NK-92 (cell line): ENCODE measurements around the gene MRTFB.

Experiments used
- DNase-seq: peaks from one replicate; lab custom pipeline; 2025; ENCODE audit not compliant: unreplicated experiment; lab: John Stamatoyannopoulos, UW

The MRTFB gene

GRCh38 chr16:14304891-14305460 lies 233.9 kb downstream of the MRTFB start:
- DNase-seq, result no peak

- no peak for DNase-seq
Observed at GRCh38 chr16:14306485-14307058, 235.5 kb downstream of the MRTFB start.

GRCh38 chr16:14307059-14307526 lies 236.0 kb downstream of the MRTFB start:
- DNase-seq, result no peak

- DNase-seq, result no peak
Observed at GRCh38 chr16:14307527-14308367, 236.6 kb downstream of the MRTFB start.

GRCh38 chr16:14308368-14308723 lies 237.2 kb downstream of the MRTFB start:
- no peak for DNase-seq

GRCh38 chr16:14309001-14309886 lies 238.1 kb downstream of the MRTFB start:
- DNase-seq, result no peak

GRCh38 chr16:14309906-14310305 lies 238.8 kb downstream of the MRTFB start:
- DNase-seq, result no peak

- no peak for DNase-seq
Observed at GRCh38 chr16:14310519-14310991, 239.4 kb downstream of the MRTFB start.

- no peak for DNase-seq
Observed at GRCh38 chr16:14314116-14314515, 243.0 kb downstream of the MRTFB start.

- DNase-seq, result no peak
Observed at GRCh38 chr16:14315683-14316320, 244.7 kb downstream of the MRTFB start.
